ENCODE results near the gene HCAR3. TPM values are rescaled to one million over a fixed set of nuclear protein-coding genes. Genes with fewer than 3 reads are reported as not detected.
A peak's percentile ranks its signal among the peaks of the same experiment; 100 is the strongest.

Gene HCAR3
- total RNA-seq, 1 donor from 2014 or later = 4.3 TPM

DNA sequence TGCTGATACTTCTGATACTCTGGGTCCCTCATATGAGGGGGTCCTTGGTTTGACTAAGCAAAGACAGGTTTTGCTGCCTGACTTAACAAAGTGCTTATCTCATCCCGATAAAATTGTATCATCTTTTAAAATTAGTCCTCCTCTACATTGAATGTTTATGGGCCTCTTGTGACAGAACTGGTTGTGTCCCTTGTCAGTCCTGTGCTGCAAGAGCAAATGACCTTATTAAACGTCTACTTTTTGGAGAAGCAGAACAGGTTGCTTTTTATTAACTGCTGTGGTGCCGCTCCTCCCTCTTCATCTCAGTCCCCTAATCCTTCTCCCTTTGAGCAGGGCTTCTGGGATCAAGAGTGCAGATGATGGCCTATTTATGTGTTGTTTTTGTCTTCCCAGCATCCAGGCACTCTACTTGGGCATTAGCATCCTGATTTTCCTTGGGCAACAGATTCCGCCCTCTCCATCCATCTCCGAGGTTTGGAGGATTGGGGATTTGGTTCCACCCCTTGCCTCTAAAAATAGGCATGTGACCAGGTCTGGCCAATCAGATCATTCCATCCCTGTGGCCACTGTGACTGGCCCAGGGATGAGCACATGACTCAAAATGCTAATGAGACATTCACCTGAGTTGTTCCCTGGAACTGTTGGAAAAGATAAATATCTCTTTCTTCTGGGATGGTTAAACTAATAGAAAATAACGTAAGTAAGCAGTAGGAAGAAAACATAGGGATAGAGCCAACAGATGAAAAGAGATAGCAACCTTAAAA, 33.1 kb upstream of the HCAR3 start:
- ATAC-seq (no peak), DNase-seq (no peak)
- H3K36me3 ChIP-seq = peaks cover 9% of the 10 kb centered on the region
- intact Hi-C loops (cut with DNase I) = loop anchor here (5.0 kb wide), 1 partner anchor 112 kb away; no protein-coding TSS in a partner anchor
- H3K27me3 ChIP-seq = no peaks in the 10 kb centered on the region
- H3K27ac ChIP-seq = no peak overlapping the region
- no peak overlapping the region for H3K4me3 ChIP-seq
- peaks cover 10% of the 10 kb centered on the region for H3K4me1 ChIP-seq
- TF ChIP-seq, protein P1, sequence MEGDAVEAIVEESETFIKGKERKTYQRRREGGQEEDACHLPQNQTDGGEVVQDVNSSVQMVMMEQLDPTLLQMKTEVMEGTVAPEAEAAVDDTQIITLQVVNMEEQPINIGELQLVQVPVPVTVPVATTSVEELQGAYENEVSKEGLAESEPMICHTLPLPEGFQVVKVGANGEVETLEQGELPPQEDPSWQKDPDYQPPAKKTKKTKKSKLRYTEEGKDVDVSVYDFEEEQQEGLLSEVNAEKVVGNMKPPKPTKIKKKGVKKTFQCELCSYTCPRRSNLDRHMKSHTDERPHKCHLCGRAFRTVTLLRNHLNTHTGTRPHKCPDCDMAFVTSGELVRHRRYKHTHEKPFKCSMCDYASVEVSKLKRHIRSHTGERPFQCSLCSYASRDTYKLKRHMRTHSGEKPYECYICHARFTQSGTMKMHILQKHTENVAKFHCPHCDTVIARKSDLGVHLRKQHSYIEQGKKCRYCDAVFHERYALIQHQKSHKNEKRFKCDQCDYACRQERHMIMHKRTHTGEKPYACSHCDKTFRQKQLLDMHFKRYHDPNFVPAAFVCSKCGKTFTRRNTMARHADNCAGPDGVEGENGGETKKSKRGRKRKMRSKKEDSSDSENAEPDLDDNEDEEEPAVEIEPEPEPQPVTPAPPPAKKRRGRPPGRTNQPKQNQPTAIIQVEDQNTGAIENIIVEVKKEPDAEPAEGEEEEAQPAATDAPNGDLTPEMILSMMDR (IDR thresholded peaks at IDR 0.05) = no peak
- H3K9me3 ChIP-seq = no peaks in the 10 kb centered on the region

DNA sequence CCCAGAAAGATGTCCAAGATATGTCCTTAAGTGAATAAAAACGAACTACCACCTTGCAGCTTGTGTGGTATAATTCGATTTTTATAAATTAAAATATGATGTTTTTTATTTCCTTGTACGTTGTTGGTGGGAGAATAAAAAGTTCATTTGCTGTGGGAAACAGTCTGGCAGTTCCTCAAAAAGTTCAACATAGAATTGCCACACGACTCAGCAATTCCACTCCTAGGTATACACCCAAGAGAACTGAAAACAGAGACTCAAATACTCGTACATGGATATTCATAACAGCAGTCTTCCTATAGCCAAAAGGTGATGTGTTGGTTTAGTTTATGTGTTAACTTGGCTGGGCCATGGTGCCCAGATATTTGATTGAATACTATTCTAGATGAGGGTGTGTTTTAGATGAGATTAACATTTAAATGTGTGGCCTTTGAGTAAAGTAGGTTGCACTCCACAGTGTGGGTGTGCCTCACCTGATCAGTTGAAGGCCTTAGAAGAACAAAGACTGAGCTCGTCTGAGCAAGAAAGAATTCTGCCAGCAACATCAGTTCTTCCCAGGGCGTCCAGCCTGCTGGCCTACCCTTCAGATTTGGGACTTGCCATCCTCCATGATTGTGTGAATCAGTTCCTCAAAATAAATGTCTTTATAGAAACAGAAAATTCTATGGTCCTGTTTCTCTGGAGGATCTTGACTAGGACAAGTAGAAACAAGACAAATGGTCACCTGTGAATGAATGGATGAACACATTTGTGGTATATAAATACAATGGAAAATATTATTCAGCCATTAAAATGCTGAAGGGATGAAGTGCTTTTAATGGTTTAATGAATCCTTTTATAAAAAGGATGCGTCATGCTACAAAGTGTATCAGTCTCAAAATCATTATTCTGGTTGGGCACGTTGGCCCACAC, 30.9 kb upstream of the HCAR3 start:
- ATAC-seq (no peak), DNase-seq (no peak)
- no peaks in the 10 kb centered on the region for H3K36me3 ChIP-seq
- no peaks in the 10 kb centered on the region for H3K4me1 ChIP-seq
- intact Hi-C loops (cut with DNase I) = no loop called here
- TF ChIP-seq, protein P1 (IDR thresholded peaks at IDR 0.05) = no peak
- H3K27me3 ChIP-seq = no peaks in the 10 kb centered on the region
- no peak overlapping the region for H3K27ac ChIP-seq
- no peaks in the 10 kb centered on the region for H3K9me3 ChIP-seq
- no peak overlapping the region for H3K4me3 ChIP-seq

DNA sequence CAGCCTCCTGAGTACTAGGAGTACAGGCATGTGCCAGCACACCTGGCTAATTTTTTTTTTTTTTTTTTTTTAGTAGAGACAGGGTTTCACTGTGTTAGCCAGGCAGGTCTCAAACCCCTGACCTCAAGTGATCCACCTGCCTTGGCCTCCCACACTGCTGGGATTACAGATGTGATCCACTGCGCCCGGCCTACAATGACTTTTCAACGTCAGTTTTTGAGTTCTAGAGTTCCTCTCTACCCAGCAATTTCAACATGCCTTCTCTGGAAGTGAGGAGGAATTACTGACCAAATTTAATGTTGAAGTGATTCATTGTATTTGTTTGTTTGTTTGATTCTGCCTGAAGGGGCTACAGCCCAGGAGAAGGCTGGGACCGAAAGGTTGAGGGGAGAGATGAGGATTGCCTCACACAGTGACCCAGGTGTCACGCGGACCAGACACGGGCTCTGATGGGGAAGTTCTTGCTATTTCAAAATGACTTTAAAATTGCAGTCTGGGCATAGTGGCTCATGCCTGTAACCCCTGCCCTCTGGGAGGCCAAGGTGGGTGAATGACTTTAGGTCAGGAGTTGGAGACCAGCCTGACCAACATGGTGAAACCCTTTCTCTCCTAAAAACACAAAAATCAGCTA, 27.4 kb upstream of the HCAR3 start:
- H3K4me3 ChIP-seq = no peak overlapping the region
- no peaks in the 10 kb centered on the region for H3K4me1 ChIP-seq
- no peaks in the 10 kb centered on the region for H3K27me3 ChIP-seq
- DNase-seq (peak; percentile 71), ATAC-seq (peak; percentile 87)
- no peak overlapping the region for H3K27ac ChIP-seq
- H3K36me3 ChIP-seq = no peaks in the 10 kb centered on the region
- no peaks in the 10 kb centered on the region for H3K9me3 ChIP-seq
- TF ChIP-seq, protein P1 (IDR thresholded peaks at IDR 0.05) = no peak
- intact Hi-C loops (cut with DNase I) = no loop called here

DNA sequence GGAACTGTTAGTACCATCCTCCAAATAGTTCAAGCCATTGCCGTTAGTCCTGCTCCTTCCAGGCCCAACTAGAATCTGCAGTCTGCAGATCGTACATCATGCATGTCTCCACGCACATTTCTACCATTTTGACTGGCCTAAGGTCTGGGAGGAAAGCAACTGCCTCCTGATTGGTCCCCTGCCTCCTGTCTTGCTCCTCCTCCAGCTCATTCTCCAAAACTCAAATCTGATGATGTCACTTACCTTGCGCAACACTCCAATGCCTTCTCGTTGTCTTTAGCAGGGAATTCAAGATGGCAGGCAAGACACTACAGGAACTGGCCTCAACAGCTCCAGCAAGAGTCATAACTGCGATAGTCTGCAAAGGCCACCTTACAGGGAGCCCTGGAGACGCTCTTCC, 23.7 kb upstream of the HCAR3 start:
- Histone ChIP-seq H3K36me3 (no peaks in the 10 kb centered on the region), H3K9me3 (no peaks in the 10 kb centered on the region), H3K4me1 (no peaks in the 10 kb centered on the region), H3K4me3 (no peak overlapping the region), H3K27me3 (no peaks in the 10 kb centered on the region), H3K27ac (no peak overlapping the region)
- intact Hi-C loops (cut with DNase I) = no loop called here
- no peak for ATAC-seq
- TF ChIP-seq, protein P1 (IDR thresholded peaks at IDR 0.05) = no peak
- no peak for DNase-seq

DNA sequence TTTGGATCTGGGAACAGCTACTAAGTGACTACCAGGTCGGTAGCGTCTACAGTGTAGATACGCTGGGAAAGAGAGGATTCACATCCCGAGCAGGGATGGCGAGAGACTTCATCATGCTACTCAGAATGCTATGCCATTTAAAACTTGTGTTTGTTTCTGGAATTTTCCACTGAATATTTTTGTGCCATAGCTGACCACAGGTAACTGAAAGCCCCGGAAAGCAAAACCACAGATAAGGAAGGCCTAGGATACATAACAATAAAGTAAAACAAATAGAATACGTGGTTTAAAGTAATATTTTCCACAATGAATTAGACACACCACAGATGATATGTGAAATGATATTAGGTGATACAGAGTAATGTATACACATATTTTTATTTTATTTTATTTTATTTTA, 22.0 kb upstream of the HCAR3 start:
- no peak for ATAC-seq

More for the DNA sequence above, 22.0 kb upstream of the HCAR3 start:
- TF ChIP-seq, protein P1 (IDR thresholded peaks at IDR 0.05) = no peak
- no peak for DNase-seq
- Histone ChIP-seq H3K36me3 (no peaks in the 10 kb centered on the region), H3K4me3 (no peak overlapping the region), H3K27ac (no peak overlapping the region), H3K9me3 (no peaks in the 10 kb centered on the region), H3K27me3 (no peaks in the 10 kb centered on the region), H3K4me1 (no peaks in the 10 kb centered on the region)
- intact Hi-C loops (cut with DNase I) = no loop called here

Data from upper lobe of right lung (tissue), 1 donor.